Stimulated activated CD4-positive, alpha-beta T cell treated with anti-CD3 and anti-CD28 coated beads, Interleukin-15, amount 100 ng/mL, for 24 hours (primary cell): ENCODE measurements around the gene PDLIM1.
A peak's percentile ranks its signal among the peaks of the same experiment; 100 is the strongest.
"Not testable (repeated sequence)": the region's sequence is repeated elsewhere in the genome, so short reads cannot be mapped to it uniquely, and the experiment has no call there.

ENCODE experiments used
- DNase-seq: peaks from one replicate; pipeline ENCODE4 v3.0.0-alpha.2; 2020

The PDLIM1 gene

DNA sequence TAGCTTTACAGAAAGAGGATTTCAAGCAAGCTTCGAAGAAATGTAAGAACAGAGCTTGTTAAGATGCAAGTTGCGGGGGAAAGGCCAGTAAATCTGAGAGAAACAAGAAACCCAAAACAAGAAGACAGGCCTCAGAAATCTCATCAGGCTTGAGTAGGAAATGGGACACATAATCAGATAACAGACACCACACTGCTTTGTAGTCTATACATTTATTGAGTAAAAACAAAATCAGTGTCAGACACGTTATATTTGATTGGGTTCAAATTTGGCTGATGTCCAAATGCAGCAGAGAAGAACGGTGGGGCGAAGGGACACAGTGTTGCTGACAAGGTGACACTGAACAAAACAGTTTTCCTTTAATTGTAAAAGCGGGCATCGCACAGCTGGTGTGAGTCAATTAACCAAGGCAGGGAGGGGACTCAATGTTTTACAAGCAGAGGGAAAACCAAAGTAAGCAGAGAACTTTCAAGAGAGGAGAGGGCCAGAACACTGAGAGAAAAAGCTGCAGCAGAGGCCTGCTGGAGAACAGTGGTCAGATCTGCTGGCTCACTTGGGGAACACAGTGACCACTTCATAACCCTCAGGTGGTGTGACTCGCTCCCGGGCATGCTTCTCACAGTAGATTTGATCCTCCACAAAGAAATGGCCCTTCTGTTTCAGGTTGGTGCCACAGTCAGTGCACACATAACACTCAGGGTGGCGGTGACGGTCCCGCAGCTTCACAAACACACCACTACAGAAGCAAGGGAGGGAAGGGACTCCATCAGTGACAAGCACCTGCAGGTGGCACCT, 53.2 kb downstream of the PDLIM1 start:
- no peak for DNase-seq

GRCh38 chr10:95236068-95236903, 54.5 kb downstream of the PDLIM1 start:
- peak; percentile 40 for DNase-seq

DNA sequence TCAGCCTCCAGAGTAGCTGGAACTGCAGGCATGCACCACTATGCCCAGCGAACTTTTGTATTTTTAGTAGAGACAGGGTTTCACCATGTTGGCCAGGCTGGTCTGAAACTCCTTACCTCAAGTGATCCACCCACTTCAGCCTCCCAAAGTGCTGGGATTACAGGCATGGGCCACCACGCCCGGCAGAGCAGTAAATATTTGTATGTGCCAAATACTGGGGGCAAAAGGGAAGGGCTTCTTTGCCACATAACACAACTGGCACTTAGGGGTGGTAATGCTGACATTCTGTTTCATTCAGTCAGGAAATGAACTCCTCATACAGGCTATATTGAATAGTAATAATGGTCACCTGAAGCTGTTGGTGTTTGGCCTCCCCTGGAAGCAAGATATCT, 55.1 kb downstream of the PDLIM1 start:
- DNase-seq = no peak

GRCh38 chr10:95234951-95235350, 55.9 kb downstream of the PDLIM1 start:
- no peak for DNase-seq

- no peak for DNase-seq
These were observed 57.3 kb downstream of the PDLIM1 start for GRCh38 chr10:95233377-95234034.

DNA sequence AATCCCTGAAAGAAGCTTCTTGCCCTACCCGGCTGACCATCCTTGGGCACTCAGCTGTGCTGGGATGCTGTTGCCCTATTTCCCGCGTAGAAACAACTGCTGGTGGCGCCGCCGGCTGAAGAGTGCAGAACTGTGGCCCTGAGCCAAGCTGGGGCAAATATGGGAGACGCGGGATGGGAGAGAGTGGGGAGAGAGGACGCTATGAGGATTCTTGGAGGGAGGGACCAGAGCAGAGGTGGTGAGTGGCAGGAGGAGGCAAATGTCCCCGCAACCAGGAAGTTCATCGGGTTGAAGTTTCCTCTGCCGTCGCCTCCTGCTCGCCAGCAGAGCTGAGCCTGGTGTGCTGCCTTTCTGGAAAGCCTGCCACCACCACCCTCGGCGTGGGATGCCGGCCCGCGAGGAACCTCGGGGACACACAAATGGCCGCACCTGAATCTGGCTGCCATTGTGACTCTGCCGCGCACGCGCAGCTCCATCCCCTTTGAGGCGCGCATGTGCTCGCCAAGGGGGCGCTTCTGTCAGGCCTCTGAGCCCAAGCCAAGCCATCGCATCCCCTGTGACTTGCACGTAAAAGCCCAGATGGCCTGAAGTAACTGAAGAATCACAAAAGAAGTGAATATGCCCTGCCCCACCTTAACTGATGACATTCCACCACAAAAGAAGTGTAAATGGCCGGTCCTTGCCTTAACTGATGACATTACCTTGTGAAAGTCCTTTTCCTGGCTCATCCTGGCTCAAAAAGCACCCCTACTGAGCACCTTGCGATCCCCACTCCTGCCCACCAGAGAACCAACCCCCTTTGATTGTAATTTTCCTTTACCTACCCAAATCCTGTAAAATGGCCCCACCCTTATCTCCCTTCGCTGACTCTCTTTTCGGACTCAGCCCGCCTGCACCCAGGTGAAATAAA, 59.9 kb downstream of the PDLIM1 start:
- peak; percentile 64 for DNase-seq

DNA sequence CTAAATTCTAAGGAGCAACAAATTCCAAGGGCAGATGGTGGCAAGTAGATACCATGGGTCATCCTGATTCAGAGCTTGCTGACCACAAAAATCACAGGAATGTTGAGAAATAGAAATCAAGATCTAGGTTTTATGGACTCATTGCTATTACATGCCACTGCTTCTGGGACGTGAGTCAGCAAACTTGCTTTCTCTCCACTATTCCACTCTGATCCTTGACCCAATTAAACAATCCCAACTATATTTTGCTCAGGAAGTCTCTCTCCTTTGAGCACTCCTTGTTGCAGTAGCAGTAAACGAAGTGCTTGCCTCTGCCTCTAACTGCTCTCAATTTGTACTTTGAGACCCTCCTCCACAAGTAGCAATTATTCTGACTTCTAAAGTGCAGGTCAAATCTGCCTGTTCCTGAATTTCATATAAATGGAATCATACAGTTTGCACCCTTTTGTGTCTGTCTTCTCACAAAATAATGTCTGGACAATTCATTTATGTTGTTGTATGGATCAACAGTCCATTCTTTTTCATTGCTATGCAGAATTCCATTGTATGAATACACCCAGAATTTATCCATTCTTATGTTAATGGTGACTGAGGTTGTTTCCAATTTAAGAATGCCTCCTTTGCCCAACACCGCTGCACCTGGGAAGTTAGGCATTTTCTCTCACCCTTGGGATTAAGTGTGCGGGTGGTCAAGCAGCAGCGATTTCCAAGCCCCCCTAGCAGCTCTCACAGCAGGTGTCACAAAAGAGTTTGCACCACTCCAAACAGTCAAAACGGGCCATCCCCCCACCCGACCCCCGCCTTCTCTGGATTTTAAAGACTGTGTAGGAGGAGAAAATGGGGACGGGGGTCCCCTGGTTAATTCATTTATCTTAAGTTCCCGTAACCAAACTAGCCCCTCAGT, 60.8 kb downstream of the PDLIM1 start:
- DNase-seq = no peak

DNA sequence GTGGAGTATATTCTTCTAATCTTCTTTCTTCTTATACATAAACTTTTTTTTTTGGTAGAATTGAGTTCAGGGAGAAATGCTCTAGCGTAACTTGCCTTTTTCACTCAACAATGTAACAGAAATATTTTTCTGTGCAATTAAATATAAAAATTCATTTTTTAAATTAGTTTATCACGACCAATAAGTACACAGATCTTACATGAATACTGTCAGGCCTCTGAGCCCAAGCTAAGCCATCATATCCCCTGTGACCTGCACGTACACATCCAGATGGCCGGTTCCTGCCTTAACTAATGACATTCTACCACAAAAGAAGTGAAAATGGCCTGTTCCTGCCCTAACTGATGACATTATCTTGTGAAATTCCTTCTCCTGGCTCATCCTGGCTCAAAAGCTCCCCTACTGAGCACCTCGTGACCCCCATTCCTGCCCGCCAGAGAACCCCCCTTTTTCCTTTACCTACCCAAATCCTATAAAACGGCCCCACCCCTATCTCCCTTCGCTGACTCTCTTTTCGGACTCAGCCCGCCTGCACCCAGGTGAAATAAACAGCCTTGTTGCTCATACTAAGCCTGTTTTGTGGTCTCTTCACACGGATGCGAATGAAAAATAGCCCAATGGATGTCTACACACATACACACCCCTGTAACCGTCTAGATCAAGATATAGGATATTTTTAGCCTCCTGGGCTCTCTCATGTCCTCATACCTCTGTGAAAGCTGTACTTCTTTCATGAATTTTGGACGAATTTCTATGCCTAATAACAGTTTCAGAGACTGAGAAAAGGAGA, 61.7 kb downstream of the PDLIM1 start:
- DNase-seq = not testable (repeated sequence)

- DNase-seq = no peak
These were observed 65.7 kb downstream of the PDLIM1 start for GRCh38 chr10:95225136-95225535.

- no peak for DNase-seq
These were observed 69.7 kb downstream of the PDLIM1 start for GRCh38 chr10:95221124-95221523.

DNA sequence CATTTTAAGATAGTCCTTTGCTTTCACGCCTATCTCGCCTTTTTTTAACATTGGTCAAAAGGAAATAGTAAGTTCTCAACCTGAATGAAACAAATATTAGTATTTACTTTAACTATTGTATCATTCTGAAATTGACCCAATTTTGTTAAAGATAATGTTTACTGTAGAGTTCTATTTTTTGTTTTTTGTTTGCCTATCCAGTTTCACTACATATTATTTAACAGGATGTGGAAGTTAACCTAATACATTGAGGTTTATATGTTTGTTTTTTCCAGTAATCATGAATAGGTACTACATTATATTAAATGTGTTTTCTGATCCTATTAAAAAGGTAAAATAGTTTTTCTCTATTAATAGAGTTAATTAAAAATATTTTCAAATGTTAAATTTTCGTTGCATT, 70.3 kb downstream of the PDLIM1 start:
- no peak for DNase-seq

- no peak for DNase-seq
These were observed 73.3 kb downstream of the PDLIM1 start for GRCh38 chr10:95217476-95217875.

DNA sequence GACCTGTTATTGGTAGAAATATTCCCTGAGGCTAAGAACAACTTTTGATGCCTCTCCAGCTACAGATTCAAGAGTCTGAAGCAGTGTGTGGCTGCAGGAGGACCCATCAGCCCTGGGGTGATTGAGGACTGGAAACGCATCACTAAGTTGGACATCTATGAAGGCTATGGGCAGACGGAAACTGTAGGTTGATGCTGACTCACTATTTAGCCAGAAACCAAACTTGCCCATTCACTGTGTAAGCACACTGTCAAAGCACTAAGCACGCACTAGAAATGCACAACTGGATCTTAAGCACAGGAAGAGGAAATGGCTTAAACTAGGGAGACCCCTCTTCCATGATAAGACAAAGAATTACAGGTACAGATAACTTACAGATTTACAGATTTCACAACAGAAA, 76.0 kb downstream of the PDLIM1 start:
- DNase-seq = no peak

GRCh38 chr10:95214369-95214768, 76.4 kb downstream of the PDLIM1 start:
- DNase-seq = no peak

GRCh38 chr10:95211606-95212279, 79.1 kb downstream of the PDLIM1 start:
- no peak for DNase-seq

DNA sequence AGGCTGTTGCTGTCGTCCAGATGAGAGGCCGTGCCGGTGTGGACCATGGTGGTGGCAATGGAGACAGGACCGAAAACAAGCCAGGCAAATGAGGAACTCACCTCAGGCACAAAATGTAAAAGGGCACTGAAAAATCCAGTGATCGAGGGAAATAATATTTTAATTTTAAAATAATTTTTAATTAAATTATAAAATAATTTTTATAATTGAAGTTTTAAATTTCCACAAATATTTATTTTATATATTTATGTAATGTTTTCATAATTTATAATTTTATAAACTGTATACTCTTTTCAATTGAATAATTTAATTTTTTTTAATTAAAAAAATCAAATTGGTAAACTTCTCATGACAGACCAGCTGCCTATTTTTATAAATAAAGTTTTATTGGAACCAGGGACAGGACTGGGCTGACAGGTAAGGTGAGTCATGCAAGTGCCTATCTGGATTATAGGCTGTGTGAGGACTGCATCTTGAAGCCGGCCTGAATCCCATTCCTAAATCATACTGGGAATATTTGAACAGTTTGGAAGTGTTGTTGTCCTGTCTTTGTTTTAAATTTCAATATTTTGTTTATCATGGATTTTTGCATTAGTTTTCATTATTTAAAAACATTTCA, 81.2 kb downstream of the PDLIM1 start:
- DNase-seq = no peak

GRCh38 chr10:95208702-95209391, 82.0 kb downstream of the PDLIM1 start:
- no peak for DNase-seq

DNA sequence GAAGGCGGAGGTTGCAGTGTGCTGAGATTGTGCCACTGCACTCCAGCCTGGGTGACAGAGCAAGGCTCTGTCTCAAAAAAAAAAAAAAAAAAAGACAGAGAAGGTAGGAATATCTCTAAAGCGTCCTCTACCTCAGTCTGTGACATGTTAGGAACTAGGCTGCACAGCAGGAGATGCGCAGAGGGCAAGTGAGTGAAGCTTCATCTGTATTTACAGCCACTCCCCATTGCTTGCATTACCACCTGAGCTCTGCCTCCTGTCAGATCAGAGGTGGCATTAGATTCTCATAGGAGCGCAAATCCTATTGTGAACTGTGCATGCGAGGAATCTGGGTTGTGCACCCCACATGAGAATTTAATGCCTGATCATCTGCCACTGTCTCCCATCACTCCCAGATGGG, 87.9 kb downstream of the PDLIM1 start:
- not testable (repeated sequence) for DNase-seq

DNA sequence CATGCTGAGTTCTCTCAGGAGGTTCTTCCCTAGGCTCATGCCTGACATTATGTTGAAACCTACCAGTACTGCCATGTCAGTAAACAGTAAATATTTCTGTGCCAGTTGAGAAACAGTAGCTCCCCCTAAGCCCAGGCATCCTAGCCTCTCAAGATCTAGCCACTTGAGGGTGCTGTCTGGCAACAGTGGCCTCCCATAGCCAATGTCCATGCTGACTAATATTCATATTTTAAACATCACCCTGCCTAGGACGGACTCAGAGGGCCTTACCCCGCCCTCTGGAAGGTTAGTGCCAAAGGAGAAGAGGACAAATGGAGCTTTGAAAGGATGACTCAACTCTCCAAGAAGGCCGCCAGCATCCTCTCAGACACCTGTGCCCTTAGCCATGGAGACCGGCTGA, 89.1 kb downstream of the PDLIM1 start:
- DNase-seq = no peak
